Medulla oblongata (tissue), 1 donor: ENCODE measurements around the gene PNPLA7.
A peak's percentile ranks its signal among the peaks of the same experiment; 100 is the strongest.
"Not testable (repeated sequence)": the region's sequence is repeated elsewhere in the genome, so short reads cannot be mapped to it uniquely, and the experiment has no call there.

Source experiments
- DNase-seq: peaks from one replicate; pipeline ENCODE4 v3.0.0-alpha.2; 2015; ENCODE audit errors: extremely low spot score

PNPLA7 gene

GRCh38 chr9:137550231-137550621 lies at the start of gene PNPLA7:
Gene PNPLA7 (minus strand): TSS chr9:137550402. CDS start chr9:137550197, 205 bp downstream.
- peak; percentile 92 for DNase-seq

- no peak for DNase-seq
These were observed 48.7 kb upstream of the PNPLA7 start for GRCh38 chr9:137598943-137599342.

DNA sequence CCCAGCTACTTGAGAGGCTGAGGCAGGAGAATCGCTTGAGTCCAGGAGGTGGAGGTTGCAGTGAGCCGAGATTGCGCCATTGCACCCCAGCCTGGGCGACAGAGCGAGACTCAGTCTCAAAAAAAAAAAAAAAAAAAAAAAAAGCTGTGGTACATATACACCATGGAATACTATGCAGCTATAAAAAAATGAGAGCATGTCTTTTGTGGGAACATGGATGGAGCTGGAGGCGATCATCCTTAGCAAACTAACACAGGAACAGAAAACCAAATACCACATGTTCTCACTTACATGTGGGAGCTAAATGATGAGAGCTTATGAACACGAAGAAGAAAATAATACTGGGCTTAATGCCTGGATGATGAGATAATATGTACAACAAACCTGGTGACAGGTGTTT lies 46.4 kb upstream of the PNPLA7 start:
- not testable (repeated sequence) for DNase-seq

DNA sequence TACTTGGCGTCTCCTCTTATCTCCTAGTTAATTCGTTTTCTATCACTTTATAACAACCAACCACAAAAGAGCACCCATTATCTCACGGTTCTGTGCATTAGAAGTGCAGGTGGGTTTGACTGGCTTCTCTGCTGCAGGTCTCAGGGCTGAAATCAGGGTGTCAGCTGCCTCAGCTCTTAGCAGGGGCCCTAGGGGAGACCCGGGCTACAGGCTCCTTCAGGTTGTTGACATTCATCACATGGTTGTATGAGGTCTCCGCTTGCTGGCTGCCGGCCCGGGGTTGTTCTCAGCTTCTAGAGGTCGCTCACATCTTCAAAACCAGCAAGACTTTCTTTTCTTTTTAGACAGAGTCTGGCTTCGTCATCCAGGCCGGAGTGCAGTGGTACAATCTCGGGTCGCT lies 43.0 kb upstream of the PNPLA7 start:
- DNase-seq: no peak

DNA sequence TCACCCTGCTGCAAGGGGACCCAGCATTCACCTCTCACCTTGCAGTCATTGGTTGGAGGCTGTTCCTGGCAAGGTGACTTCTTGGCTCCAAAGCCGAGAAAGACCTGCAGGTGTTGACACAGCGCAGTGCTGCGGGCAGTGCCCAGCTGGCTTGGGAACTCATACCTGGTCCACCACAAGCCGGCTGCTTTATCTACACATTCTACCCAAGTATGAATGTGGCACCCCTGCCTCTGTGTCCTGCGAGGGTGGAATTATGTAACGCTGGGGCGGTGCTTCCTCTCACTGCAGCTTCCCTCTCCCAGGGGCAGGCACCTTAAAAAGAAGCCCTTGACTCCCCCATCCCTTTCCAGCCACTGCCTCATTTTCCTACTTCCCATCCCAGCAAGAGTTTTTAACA lies 42.6 kb upstream of the PNPLA7 start:
- DNase-seq: no peak

GRCh38 chr9:137590469-137591383 lies 40.5 kb upstream of the PNPLA7 start, which contains the start of gene ZMYND19:
Gene ZMYND19 (minus strand): TSS chr9:137590512. CDS start chr9:137590263, 249 bp downstream.
- peak; percentile 90 for DNase-seq

- no peak for DNase-seq
These were observed 39.9 kb upstream of the PNPLA7 start for GRCh38 chr9:137590123-137590468.

DNA sequence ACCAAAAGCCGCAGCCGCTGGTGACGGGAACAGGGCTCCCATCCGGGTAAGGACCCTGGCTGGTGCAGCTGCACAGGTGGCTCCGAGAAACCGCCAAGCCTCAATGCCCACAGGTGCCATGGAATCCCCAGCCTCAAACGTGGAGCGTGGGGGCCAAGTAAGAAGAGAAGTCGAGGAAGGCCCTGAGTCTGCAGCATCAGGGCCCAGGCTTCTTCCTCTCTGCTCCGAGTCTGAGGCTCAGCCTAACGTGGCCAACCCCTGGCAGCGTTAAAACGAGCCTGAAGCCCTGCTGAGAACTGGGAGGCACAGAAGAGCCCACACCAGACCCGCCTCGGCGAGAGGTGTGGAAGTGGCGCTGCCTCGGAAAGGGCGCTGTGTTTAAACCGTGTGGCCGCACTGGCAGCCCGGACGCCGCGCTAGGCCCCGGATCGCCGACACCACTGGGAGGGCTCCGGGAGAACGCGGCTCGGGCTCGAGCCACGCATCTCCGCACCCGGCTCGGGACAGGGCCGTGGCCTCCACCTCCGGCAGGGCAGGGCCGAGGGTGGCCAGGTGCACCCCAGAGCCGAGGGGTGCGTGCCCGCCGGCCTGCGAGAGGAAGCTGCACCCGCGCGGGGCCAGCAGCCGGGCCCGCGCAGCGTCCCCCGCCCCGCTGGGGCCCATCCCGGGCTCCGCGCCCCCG lies 39.4 kb upstream of the PNPLA7 start:
- no peak for DNase-seq

GRCh38 chr9:137588891-137589290 lies 38.7 kb upstream of the PNPLA7 start:
- no peak for DNase-seq

DNA sequence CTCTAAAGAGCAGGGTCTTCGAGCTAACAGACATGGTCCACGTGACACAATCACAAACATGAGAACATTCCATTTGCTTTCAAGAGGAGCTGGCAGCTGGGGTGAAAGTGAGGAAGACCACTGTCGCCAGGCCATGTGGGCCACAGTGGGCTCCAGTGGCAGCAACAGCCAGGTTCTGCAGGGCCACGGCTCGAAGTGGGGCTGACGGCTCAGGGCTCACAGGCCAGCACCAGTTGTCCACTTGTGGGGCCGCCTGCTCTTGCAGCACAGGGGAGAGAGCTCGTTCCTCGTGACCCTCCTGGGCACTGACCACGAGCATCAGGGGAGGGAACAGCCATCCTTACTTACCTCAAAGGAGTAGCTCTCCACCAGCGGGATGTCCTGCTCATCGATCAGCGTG lies 38.1 kb upstream of the PNPLA7 start:
- DNase-seq: no peak

GRCh38 chr9:137586854-137587253 lies 36.7 kb upstream of the PNPLA7 start:
- DNase-seq: no peak

DNA sequence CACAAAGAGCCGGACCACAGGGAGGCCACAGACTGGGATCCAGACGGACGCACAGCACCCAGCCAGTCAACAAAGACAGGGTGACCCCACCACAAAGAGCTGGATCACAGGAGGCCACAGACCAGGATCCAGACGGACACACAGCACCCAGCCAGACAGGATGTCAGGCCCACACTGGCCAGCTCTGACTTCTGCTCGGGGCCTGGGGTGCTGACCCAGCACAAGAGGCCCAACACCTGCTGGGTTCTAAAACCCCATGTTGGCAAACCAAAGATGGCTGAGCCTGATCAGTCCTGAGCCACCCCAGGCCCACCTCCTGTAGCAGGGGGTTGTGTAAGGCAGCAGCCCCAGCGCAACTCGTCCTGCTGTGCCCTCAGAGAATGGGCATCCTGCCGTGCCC lies 33.8 kb upstream of the PNPLA7 start:
- no peak for DNase-seq

DNA sequence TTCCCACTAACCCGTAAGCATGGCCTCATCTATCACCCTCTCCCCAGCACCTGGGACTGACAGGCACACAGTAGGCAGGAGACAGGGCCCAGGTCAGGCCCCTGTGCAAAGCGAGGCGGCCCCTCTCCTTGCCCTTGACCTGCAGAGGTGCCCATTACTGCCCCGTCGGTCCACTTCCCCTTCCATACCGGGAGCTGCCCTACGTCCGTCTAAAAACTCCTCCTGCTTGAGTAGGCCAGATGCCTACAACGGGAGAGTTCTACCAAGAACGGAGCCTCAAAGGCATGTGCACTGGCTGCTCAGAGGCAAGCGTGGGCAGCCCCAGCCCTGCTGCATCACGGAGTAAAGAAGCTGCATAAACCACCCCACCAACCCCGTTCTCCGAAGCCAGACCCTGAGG lies 33.1 kb upstream of the PNPLA7 start:
- no peak for DNase-seq

DNA sequence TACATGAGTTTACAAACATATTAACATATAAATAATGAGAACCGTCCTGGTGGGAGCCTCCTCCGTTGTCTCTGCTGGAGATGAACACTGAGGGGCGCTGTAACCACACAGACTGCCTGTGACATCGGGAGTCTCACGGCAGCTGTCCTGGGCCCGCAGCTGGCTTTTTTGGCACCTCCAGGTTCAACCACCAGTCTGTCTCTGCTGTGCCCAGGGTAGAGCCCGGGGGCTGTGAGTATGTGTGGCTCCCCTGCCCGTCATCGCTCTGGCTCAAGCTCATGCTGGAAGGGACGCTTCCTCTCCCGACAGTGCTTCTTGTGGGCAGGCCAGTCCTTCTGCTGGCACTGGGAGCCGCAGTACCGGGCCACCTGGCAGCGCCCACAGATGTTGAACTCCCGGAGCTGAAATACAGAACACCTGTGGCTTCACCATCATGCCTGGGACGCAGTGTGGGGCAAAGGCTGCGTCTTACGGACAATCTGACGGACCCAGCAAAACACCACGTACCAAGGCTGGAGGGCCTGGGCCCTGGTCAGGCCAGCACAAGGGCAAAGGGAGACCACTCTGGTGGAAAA lies 32.2 kb upstream of the PNPLA7 start:
- no peak for DNase-seq

GRCh38 chr9:137581361-137582285 lies 31.4 kb upstream of the PNPLA7 start:
- DNase-seq: no peak

- no peak for DNase-seq
These were observed 30.7 kb upstream of the PNPLA7 start for GRCh38 chr9:137580954-137581322.

GRCh38 chr9:137580209-137580953 lies 30.2 kb upstream of the PNPLA7 start:
- DNase-seq: no peak

GRCh38 chr9:137579259-137579604 lies 29.0 kb upstream of the PNPLA7 start:
- no peak for DNase-seq

DNA sequence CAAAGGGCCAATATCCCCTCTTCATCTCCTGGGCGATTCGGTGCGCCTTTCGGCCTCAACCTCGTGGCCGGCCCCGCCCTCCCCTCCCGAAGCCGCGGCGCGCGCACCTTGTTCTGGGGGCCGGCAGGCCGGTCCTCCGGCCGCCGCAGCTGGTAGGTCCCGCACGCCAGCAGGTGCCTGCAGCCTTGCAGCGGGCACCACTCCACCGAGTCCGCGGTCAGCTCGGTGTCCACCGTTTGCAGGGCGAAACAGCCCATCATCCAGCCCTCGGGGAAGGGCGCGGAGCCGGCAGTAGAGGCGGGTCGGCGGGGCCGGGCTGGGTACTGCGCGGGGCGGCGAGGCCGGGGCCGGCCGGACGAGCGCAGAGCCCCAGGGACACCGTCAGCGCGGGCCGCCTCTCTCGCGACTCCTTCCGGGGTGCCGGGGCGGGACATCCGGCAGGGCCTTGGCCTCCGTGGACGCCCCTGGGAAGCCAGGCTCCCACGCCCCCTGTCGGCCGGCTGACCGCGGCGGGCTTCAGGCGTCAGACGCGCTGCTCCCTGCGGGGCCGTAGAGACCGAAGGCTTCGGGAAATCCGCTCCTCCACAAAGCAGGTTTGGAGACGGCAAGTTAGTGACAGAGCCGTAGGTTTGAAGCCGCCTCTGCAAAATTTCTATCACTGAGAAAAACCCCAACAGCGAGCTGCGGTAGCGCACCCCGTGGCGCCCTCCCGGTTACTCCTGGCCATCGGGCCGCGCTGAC lies 28.5 kb upstream of the PNPLA7 start, which contains the start of gene DPH7:
Gene DPH7 (minus strand): TSS at position 408 of the 741 bp plus-strand sequence. CDS start 148 bp downstream, at position 260.
- DNase-seq: peak; percentile 95
